Thyroid gland (tissue), 4 donors: ENCODE results near the gene MROH7. TPM values are rescaled to one million over a fixed set of nuclear protein-coding genes. Genes with fewer than 3 reads are reported as not detected.

ENCODE experiments used
- DNase-seq, 2 donors: peaks; one replicate each; pipeline ENCODE4 v3.0.0-alpha.2; 2019
- H3K27ac ChIP-seq, 3 donors: fragments of 200-600 bp; sonication (generic); 1 replicate in 2 of 3; 2 replicates in 1 of 3; pipeline ENCODE4 v1.5.1; 2016 to 2019; ENCODE audit warnings: mild to moderate bottlenecking in 1 of 3, moderate library complexity in 1 of 3
- H3K27me3 ChIP-seq: fragments of 200-600 bp; sonication (generic); one replicate; pipeline ENCODE4 v1.5.1; 2019
- H3K36me3 ChIP-seq, 2 donors: fragments of 200-600 bp; sonication (generic); one replicate each; pipeline ENCODE4 v1.5.1; 2016 to 2019
- H3K4me1 ChIP-seq, 2 donors: fragments of 200-600 bp; sonication (generic); one replicate each; pipeline ENCODE4 v1.5.1; 2017 to 2019
- H3K4me3 ChIP-seq, 3 donors: fragments of 200-600 bp; sonication (generic); replicated peaks in 1 of 3; 1 replicate in 2 of 3; 2 replicates in 1 of 3; pipeline ENCODE4 v1.5.1; 2016; ENCODE audit warnings: mild to moderate bottlenecking in 1 of 3
- H3K9me3 ChIP-seq: fragments of 200-600 bp; sonication (generic); one replicate; pipeline ENCODE4 v1.5.1; 2017
- POLR2A ChIP-seq, 2 donors: fragments of 450-650 bp; IDR thresholded peaks; one replicate each; pipeline ENCODE4 v1.6.1; 2017; ENCODE audit warnings: antibody characterized with exemption in 2 of 2, mild to moderate bottlenecking in 2 of 2, moderate library complexity in 1 of 2
- WGBS, 2 donors: methylation state at CpG; one replicate each; pipeline ENCODE4 v1.1.5; 2017; 5-methylcytosine and 5-hydroxymethylcytosine counted together
- intact Hi-C: fragments of 100-400 bp; cut with DNase I; formaldehyde crosslinking; loops from one replicate; pipeline ENCODE4 v1.15.1; 2023
- total RNA-seq, 4 donors: library from RNA; depleted of rRNA; stranded (reverse); fragments of >200 nt; gene quantifications; one replicate each; pipeline ENCODE4 v1.2.3, GENCODE V29; 2016
- TF ChIP-seq, protein P1 (sequence below), 6 experiments: fragments of 200-600 bp in 3 of 6; fragments of 450-650 bp in 3 of 6; sonication (generic) in 3 of 6; IDR thresholded peaks; one replicate each; pipeline ENCODE4 v1.5.1; 2016 to 2019; ENCODE audit warnings: antibody characterized with exemption in 6 of 6, mild to moderate bottlenecking in 2 of 6, inconsistent platforms in 1 of 6, moderate library complexity in 1 of 6

The MROH7 gene
- total RNA-seq, 4 donors from 2014 or later: 16.7 to 24.1 (median 20.8) TPM

DNA sequence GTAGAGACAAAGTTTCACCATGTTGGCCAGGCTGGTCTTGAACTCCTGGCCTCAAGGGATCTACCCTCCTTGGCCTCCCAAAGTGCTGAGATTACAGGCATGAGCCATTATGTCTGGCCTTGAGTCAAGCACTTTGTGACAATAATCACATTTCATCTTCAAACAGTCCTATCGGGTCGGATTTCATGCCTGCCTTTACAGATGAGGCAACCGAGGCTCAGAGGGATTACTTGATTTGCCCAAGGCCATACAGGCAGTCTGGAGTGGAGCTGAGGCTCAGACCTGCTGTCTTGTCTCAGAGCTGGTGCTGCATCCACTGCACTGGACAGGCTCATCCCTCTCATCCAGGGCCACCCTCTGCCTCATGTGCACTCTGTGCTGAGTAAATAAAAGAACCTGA lies 44.8 kb upstream of the MROH7 start:
- intact Hi-C loops: no loop called here
- no peaks in the 10 kb centered on the region for H3K4me1 ChIP-seq
- H3K4me3 ChIP-seq: no peak overlapping the region
- no peaks in the 10 kb centered on the region for H3K27me3 ChIP-seq
- peaks cover 0 to 16% of the 10 kb centered on the region in 2 donors for H3K36me3 ChIP-seq
- no peak for DNase-seq
- no peak overlapping the region for H3K27ac ChIP-seq
- H3K9me3 ChIP-seq: no peaks in the 10 kb centered on the region
- WGBS, 2 donors: 81 to 88% methylated on average over 3 of the region's 3 CpGs
- TF ChIP-seq POLR2A (IDR thresholded peaks at IDR 0.05): no peak
- TF ChIP-seq, protein P1, sequence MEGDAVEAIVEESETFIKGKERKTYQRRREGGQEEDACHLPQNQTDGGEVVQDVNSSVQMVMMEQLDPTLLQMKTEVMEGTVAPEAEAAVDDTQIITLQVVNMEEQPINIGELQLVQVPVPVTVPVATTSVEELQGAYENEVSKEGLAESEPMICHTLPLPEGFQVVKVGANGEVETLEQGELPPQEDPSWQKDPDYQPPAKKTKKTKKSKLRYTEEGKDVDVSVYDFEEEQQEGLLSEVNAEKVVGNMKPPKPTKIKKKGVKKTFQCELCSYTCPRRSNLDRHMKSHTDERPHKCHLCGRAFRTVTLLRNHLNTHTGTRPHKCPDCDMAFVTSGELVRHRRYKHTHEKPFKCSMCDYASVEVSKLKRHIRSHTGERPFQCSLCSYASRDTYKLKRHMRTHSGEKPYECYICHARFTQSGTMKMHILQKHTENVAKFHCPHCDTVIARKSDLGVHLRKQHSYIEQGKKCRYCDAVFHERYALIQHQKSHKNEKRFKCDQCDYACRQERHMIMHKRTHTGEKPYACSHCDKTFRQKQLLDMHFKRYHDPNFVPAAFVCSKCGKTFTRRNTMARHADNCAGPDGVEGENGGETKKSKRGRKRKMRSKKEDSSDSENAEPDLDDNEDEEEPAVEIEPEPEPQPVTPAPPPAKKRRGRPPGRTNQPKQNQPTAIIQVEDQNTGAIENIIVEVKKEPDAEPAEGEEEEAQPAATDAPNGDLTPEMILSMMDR (IDR thresholded peaks at IDR 0.05): no peak

DNA sequence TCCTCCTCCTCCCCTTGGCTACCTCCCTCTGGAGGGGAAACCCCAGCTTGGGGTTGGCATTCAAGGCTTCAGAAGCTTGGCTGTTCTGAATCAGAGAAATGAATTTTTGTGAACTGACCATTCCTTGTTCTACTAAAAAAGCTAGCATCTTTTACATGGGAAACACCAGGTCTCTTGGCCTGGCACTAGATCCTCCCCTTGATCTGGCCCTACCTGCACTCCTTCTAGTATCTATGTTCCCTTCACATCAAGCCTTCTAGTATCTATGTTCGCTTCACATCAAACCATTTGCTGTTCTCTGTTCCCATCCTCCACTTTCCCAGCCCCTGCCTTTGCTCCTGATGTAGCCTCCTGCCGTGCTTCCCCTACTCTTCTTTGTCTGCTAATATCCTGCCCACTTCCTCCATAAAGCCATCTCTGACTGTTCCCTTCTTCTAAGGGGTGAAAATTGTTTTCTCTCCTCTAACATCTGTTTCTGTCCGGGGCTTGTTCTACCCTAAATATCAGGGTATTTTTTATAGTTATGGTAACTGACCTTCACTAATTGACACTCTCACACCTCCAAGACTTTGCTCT lies 44.0 kb upstream of the MROH7 start:
- H3K27me3 ChIP-seq: no peaks in the 10 kb centered on the region
- H3K4me3 ChIP-seq: no peak overlapping the region
- intact Hi-C loops: no loop called here
- 87 to 90% methylated on average over 3 of the region's 3 CpGs for WGBS, 2 donors
- no peak overlapping the region for H3K27ac ChIP-seq
- TF ChIP-seq POLR2A (IDR thresholded peaks at IDR 0.05): no peak
- TF ChIP-seq, protein P1 (IDR thresholded peaks at IDR 0.05): no peak
- peaks cover 0 to 16% of the 10 kb centered on the region in 2 donors for H3K36me3 ChIP-seq
- DNase-seq: no peak
- H3K9me3 ChIP-seq: no peaks in the 10 kb centered on the region
- H3K4me1 ChIP-seq: no peaks in the 10 kb centered on the region

DNA sequence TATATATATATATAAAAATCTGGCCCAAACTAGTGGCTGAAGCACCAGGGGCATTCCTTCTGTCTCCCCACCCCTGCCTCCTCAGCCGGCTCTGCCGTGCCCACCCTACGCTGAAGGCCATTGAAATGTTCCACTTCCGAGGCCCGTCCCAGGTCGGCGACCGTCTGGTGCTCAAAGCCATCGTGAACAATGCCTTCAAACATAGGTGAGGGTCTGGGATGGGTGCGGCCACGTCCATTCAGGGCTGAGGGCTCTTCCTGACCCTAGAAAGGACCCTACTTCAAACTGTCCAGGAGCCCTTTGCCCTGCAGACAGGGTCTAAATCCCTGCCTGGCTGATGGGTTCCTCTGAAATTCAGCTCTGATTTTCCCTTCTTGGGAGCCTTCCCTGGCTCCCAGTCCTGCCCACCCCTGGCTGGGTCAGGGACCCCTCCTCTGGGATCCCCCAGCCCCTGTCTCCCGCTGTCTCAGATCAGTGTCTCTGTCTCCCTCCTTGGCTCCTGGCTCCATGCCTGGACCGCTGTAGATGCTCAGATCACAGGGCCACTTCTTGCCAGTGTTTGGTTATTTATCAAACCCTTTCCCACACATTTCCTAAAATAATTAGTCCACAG lies 42.3 kb upstream of the MROH7 start:
- intact Hi-C loops: no loop called here
- H3K36me3 ChIP-seq: peaks cover 0 to 18% of the 10 kb centered on the region in 2 donors
- no peak for DNase-seq
- no peaks in the 10 kb centered on the region for H3K4me1 ChIP-seq
- no peak overlapping the region for H3K27ac ChIP-seq
- 88 to 91% methylated on average over 10 to 13 of the region's 13 CpGs for WGBS, 2 donors
- no peaks in the 10 kb centered on the region for H3K9me3 ChIP-seq
- TF ChIP-seq POLR2A (IDR thresholded peaks at IDR 0.05): no peak
- TF ChIP-seq, protein P1 (IDR thresholded peaks at IDR 0.05): no peak
- no peak overlapping the region for H3K4me3 ChIP-seq
- no peaks in the 10 kb centered on the region for H3K27me3 ChIP-seq

DNA sequence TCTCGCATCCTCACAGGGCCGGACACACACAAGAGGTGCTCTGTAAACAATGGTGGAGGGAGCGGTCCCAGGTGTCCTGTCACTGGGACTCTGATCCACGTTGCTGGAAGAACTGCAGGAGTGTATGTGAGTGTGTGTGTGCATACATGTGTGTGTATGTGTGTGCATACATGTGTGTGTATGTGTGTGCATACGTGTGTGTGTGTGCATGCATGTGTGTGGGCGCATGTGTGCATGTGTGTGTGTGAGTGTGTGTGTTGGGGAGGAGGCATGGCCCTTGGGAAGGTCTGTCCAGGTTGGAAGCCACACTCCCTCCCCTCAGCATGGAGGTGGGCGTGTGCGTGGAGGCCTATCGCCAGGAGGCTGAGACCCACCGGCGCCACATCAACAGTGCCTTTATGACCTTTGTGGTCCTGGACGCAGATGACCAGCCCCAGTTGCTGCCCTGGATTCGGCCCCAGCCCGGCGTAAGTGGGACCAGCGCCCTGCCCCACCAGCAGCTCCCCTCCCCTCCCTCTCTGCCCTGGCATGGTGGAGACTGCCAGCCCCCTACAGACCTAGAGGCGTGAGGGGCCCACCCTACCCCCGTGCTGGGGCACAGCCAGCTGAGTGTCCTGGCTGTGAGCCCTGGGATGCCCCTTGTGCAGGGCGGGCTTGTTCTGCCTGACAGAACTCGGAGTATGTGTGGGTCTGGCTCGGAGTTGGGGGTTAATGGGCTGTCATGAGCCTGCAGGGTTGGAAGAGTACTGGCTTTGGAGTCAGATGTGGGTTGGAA lies 40.5 kb upstream of the MROH7 start:
- 67 to 79% methylated on average over 8 to 15 of the region's 21 CpGs for WGBS, 2 donors
- H3K9me3 ChIP-seq: no peaks in the 10 kb centered on the region
- TF ChIP-seq POLR2A (IDR thresholded peaks at IDR 0.05): no peak
- TF ChIP-seq, protein P1 (IDR thresholded peaks at IDR 0.05): no peak
- peak in 1 of 2 donors; percentile 28 for DNase-seq
- H3K27me3 ChIP-seq: no peaks in the 10 kb centered on the region
- H3K4me1 ChIP-seq: no peaks in the 10 kb centered on the region
- intact Hi-C loops: no loop called here
- H3K36me3 ChIP-seq: peaks cover 0 to 19% of the 10 kb centered on the region in 2 donors
- no peak overlapping the region for H3K4me3 ChIP-seq
- no peak overlapping the region for H3K27ac ChIP-seq

DNA sequence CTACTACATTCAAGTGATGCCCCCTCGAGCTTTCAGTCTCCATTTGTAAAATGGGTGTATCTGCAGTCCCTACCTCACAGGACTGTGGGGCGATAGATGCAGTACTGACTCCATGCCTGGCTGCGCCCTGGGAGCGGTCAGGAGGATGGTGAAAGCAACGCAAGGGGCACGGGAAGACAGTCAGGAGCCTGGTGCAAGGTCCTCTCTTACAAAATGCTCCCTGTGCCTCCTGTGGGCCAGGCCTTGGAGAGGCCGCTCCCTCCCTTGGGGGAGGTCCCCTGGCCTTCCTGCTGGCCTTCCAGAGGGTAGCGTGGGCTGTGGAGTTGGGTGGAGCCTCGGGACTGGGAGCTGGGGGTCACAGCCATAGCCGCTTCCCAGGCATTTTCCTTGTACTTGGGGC lies 39.9 kb upstream of the MROH7 start:
- no peak overlapping the region for H3K27ac ChIP-seq
- TF ChIP-seq, protein P1 (IDR thresholded peaks at IDR 0.05): no peak
- no peak for TF ChIP-seq POLR2A (IDR thresholded peaks at IDR 0.05)
- no peak overlapping the region for H3K4me3 ChIP-seq
- no peaks in the 10 kb centered on the region for H3K4me1 ChIP-seq
- H3K27me3 ChIP-seq: no peaks in the 10 kb centered on the region
- H3K36me3 ChIP-seq: peaks cover 0 to 20% of the 10 kb centered on the region in 2 donors
- H3K9me3 ChIP-seq: no peaks in the 10 kb centered on the region
- DNase-seq: no peak
- intact Hi-C loops: no loop called here
- 75 to 81% methylated on average over 8 to 10 of the region's 10 CpGs for WGBS, 2 donors
